ENCODE data around the gene ARMH1. TPM values are rescaled to one million over a fixed set of nuclear protein-coding genes. Genes with fewer than 3 reads are reported as not detected.

ARMH1 gene
- total and polyA plus RNA-seq, 2 experiments from 2014 or later, result 1.4 to 1.6 TPM

GRCh38 chr1:44693159-44693558 is 18.6 kb downstream of the ARMH1 start:
- in situ Hi-C loops (cut with MboI), result no loop called here
- Histone ChIP-seq H3K36me3 (ENCODE audit: low read depth) (no peaks in the 10 kb centered on the region), H3K27ac (no peak overlapping the region), H2AFZ (no peak overlapping the region), H3K9me3 (ENCODE audit: low read depth) (no peaks in the 10 kb centered on the region), H3K9me2 (ENCODE audit: insufficient read depth) (no peaks in the 10 kb centered on the region), H3K9ac (no peak overlapping the region), H3K27me3 (replicated peaks; ENCODE audit: insufficient read depth) (no peaks in the 10 kb centered on the region), H3K4me2 (ENCODE audit: unreplicated experiment) (no peak overlapping the region), H4K20me1 (ENCODE audit: insufficient read depth) (no peaks in the 10 kb centered on the region), H3F3A (ENCODE audit: insufficient read depth) (no peaks in the 10 kb centered on the region), H3K4me3 (no peak overlapping the region), H3K4me1 (ENCODE audit: insufficient read depth) (no peaks in the 10 kb centered on the region), H3K79me2 (ENCODE audit: insufficient read depth) (no peaks in the 10 kb centered on the region)
- no peak for TF ChIP-seq EZH2phosphoT487 (IDR thresholded peaks at IDR 0.05; ENCODE audit: insufficient read depth, low read depth)
- TF ChIP-seq EZH2 (IDR thresholded peaks at IDR 0.05; ENCODE audit: insufficient read depth, poor library complexity, severe bottlenecking), result no peak
- 84 to 90% methylated on average over 2 of the region's 2 CpGs for WGBS, 2 experiments (ENCODE audit: low coverage in 1 of 2, low lambda C conversion rate in 2 of 2, missing lambda C conversion rate in 2 of 2)
- no peak for DNase-seq

GRCh38 chr1:44693900-44694299 is 19.4 kb downstream of the ARMH1 start:
- Histone ChIP-seq H3K4me1 (ENCODE audit: insufficient read depth) (no peaks in the 10 kb centered on the region), H3F3A (ENCODE audit: insufficient read depth) (no peaks in the 10 kb centered on the region), H3K4me2 (ENCODE audit: unreplicated experiment) (no peak overlapping the region), H3K9me2 (ENCODE audit: insufficient read depth) (no peaks in the 10 kb centered on the region), H3K4me3 (no peak overlapping the region), H3K79me2 (ENCODE audit: insufficient read depth) (no peaks in the 10 kb centered on the region), H3K9me3 (ENCODE audit: low read depth) (no peaks in the 10 kb centered on the region), H3K36me3 (ENCODE audit: low read depth) (no peaks in the 10 kb centered on the region), H3K9ac (no peak overlapping the region), H2AFZ (no peak overlapping the region), H4K20me1 (ENCODE audit: insufficient read depth) (no peaks in the 10 kb centered on the region), H3K27ac (no peak overlapping the region), H3K27me3 (replicated peaks; ENCODE audit: insufficient read depth) (no peaks in the 10 kb centered on the region)
- no peak for DNase-seq
- WGBS, 2 experiments (ENCODE audit: low coverage in 1 of 2, low lambda C conversion rate in 2 of 2, missing lambda C conversion rate in 2 of 2), result 95 to 99% methylated on average over 3 of the region's 3 CpGs
- no peak for TF ChIP-seq EZH2phosphoT487 (IDR thresholded peaks at IDR 0.05; ENCODE audit: insufficient read depth, low read depth)
- no peak for TF ChIP-seq EZH2 (IDR thresholded peaks at IDR 0.05; ENCODE audit: insufficient read depth, poor library complexity, severe bottlenecking)
- in situ Hi-C loops (cut with MboI), result no loop called here

GRCh38 chr1:44694863-44695478 is 20.5 kb downstream of the ARMH1 start:
- 89 to 92% methylated on average over 7 of the region's 7 CpGs for WGBS, 2 experiments (ENCODE audit: low coverage in 1 of 2, low lambda C conversion rate in 2 of 2, missing lambda C conversion rate in 2 of 2)
- H3K9me2 ChIP-seq (ENCODE audit: insufficient read depth), result no peaks in the 10 kb centered on the region
- H3K9ac ChIP-seq, result no peak overlapping the region
- no peaks in the 10 kb centered on the region for H3F3A ChIP-seq (ENCODE audit: insufficient read depth)
- no peak overlapping the region for H3K27ac ChIP-seq
- no peaks in the 10 kb centered on the region for H3K4me1 ChIP-seq (ENCODE audit: insufficient read depth)
- H3K4me2 ChIP-seq (ENCODE audit: unreplicated experiment), result no peak overlapping the region
- H4K20me1 ChIP-seq (ENCODE audit: insufficient read depth), result no peaks in the 10 kb centered on the region
- no peak overlapping the region for H2AFZ ChIP-seq
- H3K79me2 ChIP-seq (ENCODE audit: insufficient read depth), result no peaks in the 10 kb centered on the region
- H3K36me3 ChIP-seq (ENCODE audit: low read depth), result no peaks in the 10 kb centered on the region
- no peaks in the 10 kb centered on the region for H3K9me3 ChIP-seq (ENCODE audit: low read depth)
- H3K4me3 ChIP-seq, result no peak overlapping the region
- no peak for DNase-seq
- no peaks in the 10 kb centered on the region for H3K27me3 ChIP-seq (replicated peaks; ENCODE audit: insufficient read depth)
- in situ Hi-C loops (cut with MboI), result no loop called here
- TF ChIP-seq EZH2phosphoT487 (IDR thresholded peaks at IDR 0.05; ENCODE audit: insufficient read depth, low read depth) (no peak), EZH2 (IDR thresholded peaks at IDR 0.05; ENCODE audit: insufficient read depth, poor library complexity, severe bottlenecking) (no peak)

- Histone ChIP-seq H3K4me3 (no peak overlapping the region), H3F3A (ENCODE audit: insufficient read depth) (no peaks in the 10 kb centered on the region), H3K4me1 (ENCODE audit: insufficient read depth) (no peaks in the 10 kb centered on the region), H3K79me2 (ENCODE audit: insufficient read depth) (no peaks in the 10 kb centered on the region), H3K9me2 (ENCODE audit: insufficient read depth) (no peaks in the 10 kb centered on the region), H4K20me1 (ENCODE audit: insufficient read depth) (no peaks in the 10 kb centered on the region), H2AFZ (no peak overlapping the region), H3K27me3 (replicated peaks; ENCODE audit: insufficient read depth) (no peaks in the 10 kb centered on the region), H3K9ac (no peak overlapping the region), H3K36me3 (ENCODE audit: low read depth) (no peaks in the 10 kb centered on the region), H3K27ac (no peak overlapping the region), H3K9me3 (ENCODE audit: low read depth) (no peaks in the 10 kb centered on the region), H3K4me2 (ENCODE audit: unreplicated experiment) (no peak overlapping the region)
- in situ Hi-C loops (cut with MboI), result no loop called here
- 84 to 88% methylated on average over 4 of the region's 4 CpGs for WGBS, 2 experiments (ENCODE audit: low coverage in 1 of 2, low lambda C conversion rate in 2 of 2, missing lambda C conversion rate in 2 of 2)
- DNase-seq, result no peak
- TF ChIP-seq EZH2phosphoT487 (IDR thresholded peaks at IDR 0.05; ENCODE audit: insufficient read depth, low read depth), result no peak
- TF ChIP-seq EZH2 (IDR thresholded peaks at IDR 0.05; ENCODE audit: insufficient read depth, poor library complexity, severe bottlenecking), result no peak
These were observed 21.2 kb downstream of the ARMH1 start for GRCh38 chr1:44695671-44696070.

GRCh38 chr1:44696101-44696500 is 21.6 kb downstream of the ARMH1 start:
- in situ Hi-C loops (cut with MboI), result no loop called here
- no peaks in the 10 kb centered on the region for H3K79me2 ChIP-seq (ENCODE audit: insufficient read depth)
- H3K9me3 ChIP-seq (ENCODE audit: low read depth), result no peaks in the 10 kb centered on the region
- 73 to 78% methylated on average over 3 of the region's 3 CpGs for WGBS, 2 experiments (ENCODE audit: low coverage in 1 of 2, low lambda C conversion rate in 2 of 2, missing lambda C conversion rate in 2 of 2)
- H4K20me1 ChIP-seq (ENCODE audit: insufficient read depth), result no peaks in the 10 kb centered on the region
- no peak overlapping the region for H3K4me3 ChIP-seq
- no peak overlapping the region for H3K9ac ChIP-seq
- H3F3A ChIP-seq (ENCODE audit: insufficient read depth), result no peaks in the 10 kb centered on the region
- H3K4me2 ChIP-seq (ENCODE audit: unreplicated experiment), result no peak overlapping the region
- no peaks in the 10 kb centered on the region for H3K36me3 ChIP-seq (ENCODE audit: low read depth)
- no peak for TF ChIP-seq EZH2 (IDR thresholded peaks at IDR 0.05; ENCODE audit: insufficient read depth, poor library complexity, severe bottlenecking)
- no peak for TF ChIP-seq EZH2phosphoT487 (IDR thresholded peaks at IDR 0.05; ENCODE audit: insufficient read depth, low read depth)
- H3K4me1 ChIP-seq (ENCODE audit: insufficient read depth), result no peaks in the 10 kb centered on the region
- no peaks in the 10 kb centered on the region for H3K9me2 ChIP-seq (ENCODE audit: insufficient read depth)
- H3K27ac ChIP-seq, result no peak overlapping the region
- no peak overlapping the region for H2AFZ ChIP-seq
- no peak for DNase-seq
- H3K27me3 ChIP-seq (replicated peaks; ENCODE audit: insufficient read depth), result no peaks in the 10 kb centered on the region
